Keratinocyte (primary cell): ENCODE data around the gene SLC8A1.

ENCODE experiments used
- EZH2 ChIP-seq: IDR thresholded peaks from one replicate; pipeline ENCODE4 v1.6.1; 2012; ENCODE audit warnings: inconsistent platforms, mild to moderate bottlenecking, low read length, moderate library complexity
- TF ChIP-seq, protein P1 (sequence below), 3 experiments: IDR thresholded peaks in 1 of 3; conservative IDR thresholded peaks in 1 of 3; optimal IDR thresholded peaks in 1 of 3; 2 replicates in 2 of 3; 3 replicates in 1 of 3; pipeline versions ENCODE3 to v1.5.1; 2011; ENCODE audit warnings: low read length in 3 of 3, mild to moderate bottlenecking in 3 of 3, moderate library complexity in 2 of 3, control low read depth in 1 of 3, inconsistent platforms in 1 of 3; ENCODE audit not compliant: insufficient read depth in 2 of 3; ENCODE audit errors: extremely low read depth in 1 of 3

DNA sequence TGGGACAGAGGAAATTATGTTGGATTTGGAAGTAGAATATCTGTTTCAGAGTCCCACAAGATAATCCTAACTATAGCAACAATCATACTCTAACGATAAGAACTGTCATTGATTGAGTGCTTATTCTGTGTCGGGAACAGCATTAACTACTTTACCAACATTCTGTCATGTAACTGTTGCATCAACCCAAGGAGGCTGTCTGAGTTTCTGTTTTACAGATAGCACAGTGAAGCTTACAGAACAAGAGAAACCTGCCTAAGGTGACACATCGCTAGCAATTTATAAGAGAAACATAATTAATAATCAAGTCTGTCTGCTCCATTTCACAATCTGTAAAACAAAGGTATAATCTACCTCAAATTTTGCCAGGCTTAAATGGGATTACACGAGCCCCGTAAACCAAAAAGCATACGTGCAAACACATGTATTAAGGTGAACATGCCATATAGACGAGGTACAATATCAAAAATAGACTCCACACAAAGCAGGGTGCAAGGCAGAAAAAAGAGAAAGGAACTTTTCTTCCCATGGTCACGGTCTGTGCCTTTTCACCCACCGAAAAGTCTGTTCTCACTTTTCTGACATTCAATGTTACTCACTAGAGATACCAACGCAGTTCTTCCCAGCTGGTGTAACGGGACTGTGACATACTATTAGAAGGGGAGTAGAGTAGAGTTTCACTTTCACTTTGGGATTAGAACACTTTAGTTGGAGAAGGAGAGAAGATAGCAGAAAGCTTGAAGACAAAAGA lies 37.2 kb upstream of the SLC8A1 start:
- TF ChIP-seq, protein P1, sequence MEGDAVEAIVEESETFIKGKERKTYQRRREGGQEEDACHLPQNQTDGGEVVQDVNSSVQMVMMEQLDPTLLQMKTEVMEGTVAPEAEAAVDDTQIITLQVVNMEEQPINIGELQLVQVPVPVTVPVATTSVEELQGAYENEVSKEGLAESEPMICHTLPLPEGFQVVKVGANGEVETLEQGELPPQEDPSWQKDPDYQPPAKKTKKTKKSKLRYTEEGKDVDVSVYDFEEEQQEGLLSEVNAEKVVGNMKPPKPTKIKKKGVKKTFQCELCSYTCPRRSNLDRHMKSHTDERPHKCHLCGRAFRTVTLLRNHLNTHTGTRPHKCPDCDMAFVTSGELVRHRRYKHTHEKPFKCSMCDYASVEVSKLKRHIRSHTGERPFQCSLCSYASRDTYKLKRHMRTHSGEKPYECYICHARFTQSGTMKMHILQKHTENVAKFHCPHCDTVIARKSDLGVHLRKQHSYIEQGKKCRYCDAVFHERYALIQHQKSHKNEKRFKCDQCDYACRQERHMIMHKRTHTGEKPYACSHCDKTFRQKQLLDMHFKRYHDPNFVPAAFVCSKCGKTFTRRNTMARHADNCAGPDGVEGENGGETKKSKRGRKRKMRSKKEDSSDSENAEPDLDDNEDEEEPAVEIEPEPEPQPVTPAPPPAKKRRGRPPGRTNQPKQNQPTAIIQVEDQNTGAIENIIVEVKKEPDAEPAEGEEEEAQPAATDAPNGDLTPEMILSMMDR (optimal IDR thresholded peaks at IDR 0.05 in 1 of 3, IDR thresholded peaks at IDR 0.05 in 1 of 3, conservative IDR thresholded peaks at IDR 0.05 in 1 of 3; ENCODE audit: extremely low read depth in 1 of 3, insufficient read depth in 2 of 3, low read length in 3 of 3), result no peak
- TF ChIP-seq EZH2, result no peak
